ENCODE data around the gene TC2N.
"Not testable (repeated sequence)": the region's sequence is repeated elsewhere in the genome, so short reads cannot be mapped to it uniquely, and the experiment has no call there.

TC2N gene

DNA sequence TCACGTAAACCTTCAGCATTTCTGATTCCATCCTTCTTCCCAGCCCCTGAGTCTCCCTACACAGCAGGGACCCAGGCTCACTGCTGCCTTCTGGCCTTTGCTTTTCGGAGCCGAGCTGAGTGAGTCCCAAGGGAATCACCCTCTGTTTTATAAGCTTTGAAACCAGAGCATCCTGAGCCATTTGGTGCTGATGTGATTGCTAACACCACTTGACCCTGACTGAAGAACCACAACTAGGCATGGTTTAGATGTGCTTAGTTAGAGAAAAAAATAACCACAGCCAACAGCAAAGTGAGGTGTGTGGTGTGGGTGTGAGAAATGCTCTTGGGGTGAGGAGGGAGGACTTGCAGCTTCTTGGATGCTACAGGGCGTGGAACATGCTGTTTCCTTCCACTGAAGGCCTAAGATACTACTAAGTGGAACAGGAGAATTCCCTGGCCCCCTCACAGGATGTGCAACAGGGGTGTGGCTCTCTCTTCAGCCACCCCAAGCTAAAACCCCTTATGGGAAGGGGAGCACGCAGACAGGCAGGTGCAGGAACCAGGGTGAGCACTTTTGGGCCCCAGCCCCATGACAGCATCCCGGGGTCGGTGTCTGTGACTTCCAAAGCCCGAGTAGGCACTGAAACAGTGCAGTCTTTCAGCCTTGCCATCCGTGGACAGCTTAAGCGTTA lies at the start of gene TC2N:
TSS of gene TC2N (minus strand) at position 221 of the 673 bp plus-strand sequence. CDS start 53,767 bp downstream, outside the sequence.
- peak; percentile 52 for DNase-seq

DNA sequence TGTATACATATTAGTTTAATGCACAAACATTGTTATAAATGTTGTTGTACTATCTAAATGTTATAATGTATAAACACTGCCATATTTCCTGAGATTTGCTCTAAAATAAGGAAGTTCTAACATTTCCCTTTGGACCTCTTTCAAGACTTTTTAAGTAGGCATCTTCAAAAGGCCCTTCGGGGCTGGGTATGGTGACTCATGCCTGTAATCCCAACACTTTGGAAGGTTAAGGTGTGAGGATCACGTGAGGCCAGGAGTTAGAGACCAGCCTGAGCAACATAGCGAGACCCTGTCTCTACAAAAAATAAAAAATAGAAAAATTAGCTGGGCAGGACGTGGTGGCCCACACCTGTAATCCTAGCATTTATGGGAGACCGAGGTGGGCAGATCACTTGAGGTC lies 44.7 kb upstream of the TC2N start:
- DNase-seq, result no peak

DNA sequence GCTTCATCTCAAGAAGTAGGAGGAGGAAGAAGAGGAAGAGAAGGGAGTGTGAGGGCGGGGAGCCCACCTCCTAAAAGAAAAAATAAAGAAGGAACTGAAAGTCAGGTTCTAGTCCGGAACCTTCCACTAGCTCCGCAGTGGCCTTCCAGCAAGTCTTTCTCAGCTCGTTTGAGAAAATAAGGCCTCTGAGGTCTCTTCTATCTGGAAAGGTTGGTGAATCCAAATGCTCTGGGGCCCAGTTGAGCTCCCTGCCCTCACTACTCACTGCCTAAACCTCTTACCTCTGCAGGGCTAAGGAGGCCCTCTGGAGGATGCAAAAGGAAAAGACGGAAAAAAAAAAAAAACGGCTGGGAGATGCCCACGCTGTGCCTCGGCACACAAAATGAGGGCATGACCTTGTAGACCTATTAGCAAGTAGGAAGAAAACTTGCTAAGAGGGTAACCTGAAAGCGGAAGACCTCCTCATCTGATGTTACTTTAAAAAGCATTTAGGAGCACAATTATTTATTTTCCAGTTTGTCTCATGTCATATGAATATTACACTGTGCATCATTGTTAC lies 44.2 kb upstream of the TC2N start:
- DNase-seq, result peak; percentile 47

DNA sequence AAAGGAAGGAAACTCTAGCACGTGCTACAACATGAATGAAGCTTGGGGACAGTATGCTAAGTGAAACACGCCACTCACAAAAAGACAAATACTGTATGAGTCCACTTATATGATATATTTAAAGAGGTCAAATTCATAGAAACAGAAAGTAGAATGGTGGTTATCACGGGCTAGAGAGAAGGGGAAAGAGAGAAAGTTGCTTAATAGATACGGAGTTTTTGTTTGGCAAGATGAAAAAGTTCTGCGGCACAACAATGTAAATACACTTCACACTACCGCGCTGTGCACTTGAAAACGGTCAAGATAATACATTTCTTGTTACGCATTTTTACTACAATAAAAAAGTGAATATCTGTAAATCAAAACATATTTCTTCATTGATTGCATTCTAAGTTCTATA lies 42.9 kb upstream of the TC2N start:
- DNase-seq, result no peak

DNA sequence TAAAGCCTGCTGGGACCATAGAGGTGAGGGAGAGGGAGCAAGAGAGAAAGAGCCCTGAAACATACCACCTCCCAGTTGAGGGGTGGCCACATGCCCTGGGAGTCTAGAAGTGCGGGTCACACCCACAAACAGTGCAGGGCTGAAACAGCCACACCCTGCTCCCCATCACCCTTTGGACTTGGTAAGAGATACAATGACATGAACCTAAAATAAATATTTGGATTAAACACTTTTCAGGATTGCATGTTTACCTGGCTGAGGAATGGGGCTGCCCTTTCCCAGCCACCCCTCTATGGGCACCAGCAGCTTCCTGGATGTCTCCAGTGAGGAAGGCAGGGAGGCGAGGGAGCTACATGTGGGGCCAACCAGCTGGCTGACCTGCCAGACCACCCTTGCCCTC lies 39.0 kb upstream of the TC2N start:
- DNase-seq, result no peak

DNA sequence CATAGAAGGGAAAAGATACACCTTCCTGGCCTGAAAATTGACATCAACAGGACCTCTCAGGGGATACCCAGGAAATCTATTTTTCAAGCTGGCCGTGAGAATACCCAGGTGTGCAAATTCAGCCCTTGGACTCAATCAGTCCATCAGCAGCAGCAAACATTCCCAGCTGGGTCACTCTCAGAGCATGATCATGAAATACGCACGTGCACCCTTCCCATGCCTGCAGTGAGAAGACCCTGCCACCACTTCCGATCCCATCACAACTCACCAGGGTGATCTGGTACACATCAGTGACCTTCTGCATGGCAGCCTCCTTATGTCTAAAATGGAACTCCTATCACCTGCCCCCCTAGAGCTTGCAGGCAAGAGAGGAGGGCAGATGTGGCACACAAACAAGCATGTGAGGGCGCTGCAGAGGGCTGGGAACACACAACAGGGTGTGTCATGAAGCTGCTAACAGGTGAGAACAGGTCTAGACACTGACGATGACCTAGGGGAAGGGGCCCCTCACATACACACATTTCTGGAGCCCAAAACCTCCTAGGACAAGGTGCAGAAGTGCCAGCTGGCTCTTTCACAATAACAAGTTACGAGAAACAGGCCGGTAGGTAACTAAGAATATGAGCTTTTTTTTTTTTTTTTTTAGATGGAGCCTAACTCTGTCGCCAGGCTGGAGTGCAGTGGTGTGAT lies 37.8 kb upstream of the TC2N start:
- DNase-seq, result no peak

DNA sequence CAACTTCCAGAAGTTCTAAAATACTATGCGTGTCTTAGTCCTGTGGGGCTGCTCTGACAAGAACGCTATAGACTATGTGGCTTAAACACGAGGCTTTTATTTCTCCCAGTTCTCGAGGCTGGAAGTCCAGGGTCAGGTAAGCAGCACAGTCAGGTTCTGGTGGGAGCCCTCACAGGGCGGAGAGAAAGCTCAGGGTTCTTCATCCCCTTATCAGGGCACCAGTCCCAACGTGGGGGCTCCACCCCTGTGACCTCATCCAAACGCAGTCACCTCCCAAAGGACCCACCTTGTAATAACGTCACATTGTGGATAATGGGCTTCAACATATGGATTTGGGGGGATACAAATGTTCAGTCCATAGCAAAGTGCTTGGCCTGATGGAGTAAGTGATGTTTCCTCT lies 37.1 kb upstream of the TC2N start:
- DNase-seq, result no peak

DNA sequence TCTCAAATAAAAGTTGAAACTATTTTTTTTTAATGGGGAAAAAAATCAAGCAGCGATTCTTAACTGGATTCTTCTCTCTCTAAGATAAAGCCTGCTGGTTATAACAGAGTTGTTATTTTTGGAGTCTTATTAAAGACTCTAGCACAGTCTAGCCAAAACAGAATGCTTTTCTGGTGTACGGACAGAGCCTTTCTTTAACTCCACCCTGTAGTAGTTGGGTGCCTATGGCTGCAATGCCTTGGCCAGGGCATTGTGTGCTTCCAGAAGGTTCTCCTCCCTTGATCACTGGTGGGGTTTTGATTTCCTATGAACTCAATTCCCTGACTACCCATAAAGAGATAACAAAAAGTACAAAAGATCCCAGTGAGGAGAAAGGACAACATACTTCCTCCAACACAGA lies 35.7 kb upstream of the TC2N start:
- DNase-seq, result no peak

DNA sequence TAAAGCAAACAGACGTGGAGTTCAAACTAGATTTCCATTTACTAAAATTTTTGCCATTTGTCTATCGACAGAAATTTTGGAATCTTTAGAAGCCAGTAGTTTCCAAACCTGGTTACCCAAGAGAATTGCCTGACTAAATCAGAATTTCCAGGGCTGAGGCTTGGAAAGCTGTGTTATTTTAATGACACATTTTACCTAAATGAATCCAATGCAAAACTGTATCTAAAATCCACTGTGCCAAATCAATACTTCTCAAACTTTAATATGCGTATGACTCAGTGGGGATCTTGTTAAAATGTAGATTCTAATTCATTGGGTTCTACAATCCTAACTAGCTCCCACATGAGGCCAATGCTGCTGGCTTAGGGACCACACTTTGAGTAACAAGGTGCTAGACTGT lies 35.0 kb upstream of the TC2N start:
- no peak for DNase-seq

DNA sequence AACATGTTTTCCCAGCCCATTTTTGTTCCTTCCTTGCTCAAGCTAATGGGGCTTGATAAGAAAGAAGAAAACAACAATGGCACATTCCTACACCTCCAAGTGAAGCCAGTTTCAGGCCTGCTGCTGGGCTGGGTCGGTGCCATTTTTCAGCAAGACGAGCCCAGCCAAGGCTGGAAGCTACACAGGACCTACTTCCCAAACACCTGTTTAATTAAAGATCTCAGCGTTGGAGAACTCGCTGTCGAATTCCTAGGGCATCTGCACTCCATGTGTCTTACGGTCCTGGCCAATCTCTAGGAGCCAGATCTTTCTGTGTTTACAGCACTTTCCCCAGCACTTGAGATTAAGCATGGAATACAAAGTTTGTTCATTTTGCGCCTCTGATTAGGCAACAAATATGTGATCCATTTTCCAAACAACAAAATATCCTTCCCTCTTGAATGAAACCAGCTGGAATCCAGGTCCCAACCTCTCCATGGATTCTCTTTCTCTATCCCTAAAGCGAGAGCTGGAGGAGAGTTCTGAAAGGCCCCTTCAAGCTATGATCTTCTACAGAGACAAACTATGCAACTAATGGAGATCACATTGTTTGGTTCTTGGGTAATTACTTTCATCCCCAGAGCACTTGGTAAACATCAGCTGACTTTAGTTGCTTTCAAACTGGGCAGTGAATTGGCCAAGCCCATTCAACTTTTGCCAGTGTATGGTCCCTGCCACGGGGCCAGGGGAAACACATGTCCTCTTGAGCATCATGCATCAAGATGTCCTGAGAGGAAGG lies 34.3 kb upstream of the TC2N start:
- DNase-seq, result no peak

DNA sequence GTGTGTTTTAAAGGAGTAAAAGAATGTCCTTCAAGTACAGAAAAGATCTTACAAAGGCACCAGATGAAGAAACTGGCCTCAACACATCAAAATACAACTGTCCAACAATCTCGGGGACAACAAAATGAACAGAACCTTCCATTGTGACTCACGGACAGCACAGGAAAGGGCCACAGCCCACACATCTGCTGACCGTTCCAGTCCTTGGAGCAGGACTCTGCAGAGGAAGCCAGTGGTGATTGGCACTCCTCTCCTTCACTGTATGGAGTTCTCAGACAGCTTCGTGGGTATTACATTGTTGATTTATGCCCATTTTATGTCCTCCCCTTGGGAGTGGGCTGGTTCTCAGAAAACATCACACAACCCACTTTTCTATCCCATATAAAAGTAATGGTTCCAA lies 32.5 kb upstream of the TC2N start:
- DNase-seq, result no peak

DNA sequence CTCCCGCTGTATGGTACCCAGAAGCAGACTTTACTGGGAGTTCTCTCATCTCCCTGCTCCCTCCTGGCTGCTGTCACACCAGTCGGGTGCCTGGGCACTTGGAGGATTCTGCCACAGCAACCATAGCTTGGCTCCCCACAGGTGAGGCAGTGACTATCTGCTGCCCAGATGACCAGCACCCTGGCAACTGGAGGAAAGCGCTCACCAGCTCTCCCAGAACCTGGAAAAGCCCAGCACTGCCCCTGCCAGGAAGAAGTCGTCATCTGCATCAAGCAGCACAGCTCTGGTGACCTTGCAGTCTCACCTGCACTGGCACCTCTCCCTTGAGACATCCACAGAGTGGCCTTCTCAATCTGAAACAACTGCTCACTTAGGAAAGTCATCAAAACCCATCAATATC lies 31.9 kb upstream of the TC2N start:
- no peak for DNase-seq

DNA sequence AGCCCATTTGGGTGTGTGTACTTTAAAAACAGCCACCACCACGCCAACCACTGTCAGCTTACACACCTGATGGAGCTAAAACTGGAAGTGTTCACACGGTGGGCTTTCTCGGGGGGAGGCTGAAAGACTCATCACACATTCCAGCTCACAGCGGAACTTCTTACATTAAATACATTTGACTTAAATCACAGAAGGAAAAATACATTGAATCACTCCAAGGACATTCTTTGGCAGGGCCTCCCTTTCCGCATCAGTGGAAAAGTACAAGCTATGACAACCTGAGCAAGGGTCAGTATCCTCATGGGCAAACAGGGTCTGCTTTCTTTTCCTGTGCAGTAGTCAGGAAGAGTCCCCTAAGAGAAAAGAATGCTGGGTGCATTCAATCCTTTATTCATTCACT lies 31.0 kb upstream of the TC2N start:
- DNase-seq, result no peak

DNA sequence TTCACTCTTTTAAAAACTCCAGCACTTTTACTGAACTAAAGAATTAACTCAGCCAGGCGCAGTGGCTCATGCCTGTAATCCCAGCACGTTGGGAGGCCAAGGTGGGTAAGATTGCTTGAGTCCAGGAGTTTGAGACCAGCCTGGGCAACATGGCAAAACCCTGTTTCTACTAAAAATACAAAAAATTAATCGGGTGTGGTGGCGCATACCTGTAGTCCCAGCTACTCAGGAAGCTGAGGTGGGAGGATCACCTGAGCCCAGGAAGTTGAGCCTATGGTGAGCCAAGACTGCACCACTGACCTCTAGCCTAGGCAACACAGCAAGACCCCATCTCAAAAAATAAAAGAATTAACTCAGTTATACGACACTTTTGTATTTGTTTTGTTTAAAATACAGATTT lies 30.4 kb upstream of the TC2N start:
- DNase-seq, result not testable (repeated sequence)

DNA sequence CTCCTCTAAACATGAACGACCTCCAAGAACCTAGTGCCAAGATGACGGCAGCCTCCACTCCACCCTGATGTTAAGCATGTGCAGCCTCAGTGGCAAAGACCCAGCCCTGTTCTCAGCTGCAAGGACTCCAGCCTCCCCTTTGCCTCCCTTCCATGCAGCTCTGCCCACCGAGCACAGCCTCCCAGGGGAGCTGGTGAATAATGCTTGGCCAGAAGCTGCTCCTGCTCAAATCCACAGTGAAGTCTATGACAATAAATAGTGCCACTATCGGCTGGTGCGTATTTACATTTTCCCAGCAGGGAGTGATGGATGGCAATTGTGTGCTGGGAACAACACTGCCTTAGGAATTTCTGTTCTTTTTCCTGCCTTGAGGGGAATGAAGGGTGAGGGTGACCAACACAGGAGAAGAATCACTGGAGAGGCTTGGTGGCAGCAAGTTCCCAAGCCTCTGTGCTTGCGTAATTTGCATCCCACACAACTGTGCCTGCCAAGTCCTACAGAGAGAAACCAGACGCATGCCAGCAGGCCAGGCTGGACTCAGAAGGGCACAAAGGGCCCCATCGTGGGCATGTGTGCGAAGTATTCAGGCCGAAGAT lies 29.9 kb upstream of the TC2N start:
- DNase-seq, result no peak

DNA sequence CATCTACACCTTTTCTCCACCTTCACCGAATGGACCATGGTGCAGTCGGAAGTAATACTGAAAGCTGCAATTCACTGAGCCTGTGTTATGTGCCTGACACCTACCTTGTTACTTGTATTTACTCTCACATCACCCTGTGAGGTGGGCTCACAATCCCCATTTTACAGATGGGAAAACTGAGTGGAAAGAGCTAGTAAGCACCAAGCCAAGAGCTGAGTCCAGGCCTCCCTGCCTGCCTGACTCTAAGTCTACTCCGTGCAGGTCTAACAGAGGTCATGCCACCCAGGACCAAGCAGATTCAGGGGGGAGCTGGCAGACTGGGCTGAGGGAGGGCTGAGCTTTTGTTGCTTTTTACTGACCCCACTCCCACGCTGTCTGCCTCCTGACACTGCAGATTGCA lies 29.1 kb upstream of the TC2N start:
- no peak for DNase-seq

DNA sequence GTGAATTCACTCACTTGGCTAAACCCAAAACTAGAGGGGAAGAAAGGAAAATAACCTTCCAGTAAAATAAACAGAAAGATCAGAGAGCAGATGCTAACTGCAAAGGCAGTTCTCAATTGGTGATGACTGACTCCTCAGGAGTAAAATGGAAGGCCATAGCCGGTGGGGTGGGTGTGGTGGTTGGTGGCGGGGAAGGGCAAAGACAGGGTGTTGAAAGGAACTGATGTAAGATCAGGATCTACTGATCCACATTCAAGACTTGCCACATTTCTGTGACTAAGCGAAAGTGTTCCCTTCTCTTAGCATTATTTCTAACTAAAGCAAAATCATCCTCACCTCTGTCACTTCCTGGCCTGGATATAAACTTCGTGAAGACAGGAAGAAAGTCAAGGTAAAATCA lies 26.3 kb upstream of the TC2N start:
- DNase-seq, result peak; percentile 29

DNA sequence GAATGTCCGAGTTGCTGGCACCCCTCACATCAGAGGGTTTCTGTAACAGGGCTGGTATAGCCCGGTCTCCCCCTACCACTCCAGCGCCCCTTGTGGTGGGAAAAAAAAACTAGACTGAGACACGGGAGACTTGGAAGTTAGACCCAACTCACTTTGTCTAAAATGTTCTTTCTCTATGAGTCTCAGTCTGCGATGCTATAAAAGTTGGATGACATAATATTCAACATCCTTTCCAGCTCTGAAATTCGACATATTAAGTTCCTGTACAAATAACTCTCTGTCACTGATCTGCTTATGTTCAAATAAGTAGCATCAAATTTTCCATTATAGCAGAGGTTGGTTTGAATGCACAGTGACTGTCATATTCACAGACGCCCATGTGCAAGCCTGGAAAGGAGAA lies 25.7 kb upstream of the TC2N start:
- DNase-seq, result no peak

DNA sequence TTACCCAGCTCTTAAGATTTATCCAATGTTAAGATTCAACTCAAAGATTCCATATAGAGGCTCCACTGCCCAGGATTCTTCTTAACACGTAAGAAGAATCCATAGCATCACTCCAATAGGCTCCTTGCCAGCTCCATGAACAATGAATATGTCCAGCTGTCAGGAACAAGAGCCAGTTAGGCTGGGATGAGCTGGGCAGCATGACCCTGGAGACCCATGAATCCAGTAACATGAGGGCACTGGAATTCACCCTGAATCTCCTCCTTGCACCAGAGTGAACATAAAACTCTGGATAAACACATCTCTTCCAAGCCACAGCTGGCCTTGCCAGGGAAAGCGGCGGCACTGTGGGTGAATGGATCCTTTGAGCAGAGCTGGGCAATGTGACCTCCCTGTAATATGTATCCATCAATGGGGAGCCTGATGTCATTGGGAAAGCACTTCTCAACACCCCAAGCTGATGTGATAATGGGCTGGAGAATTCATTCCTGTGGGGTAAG lies 24.4 kb upstream of the TC2N start:
- no peak for DNase-seq

DNA sequence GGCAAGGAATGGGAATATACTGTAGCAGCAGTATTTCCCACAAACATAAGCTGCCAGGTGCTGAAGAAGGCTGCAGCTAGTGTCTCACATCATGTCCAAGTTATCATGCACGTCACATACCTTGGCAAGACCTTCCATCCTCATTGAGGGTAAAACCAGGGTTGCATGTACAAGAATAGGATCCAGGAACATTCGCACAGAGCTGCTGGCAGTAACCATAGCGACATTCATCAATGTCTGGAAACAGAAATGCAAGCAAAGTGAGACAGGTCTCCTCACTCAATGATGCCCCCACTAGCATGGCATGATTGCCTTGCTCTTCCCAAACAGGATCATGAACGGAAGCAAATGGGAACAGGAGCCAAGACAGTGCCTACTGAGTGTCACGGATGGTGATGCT lies 23.8 kb upstream of the TC2N start:
- no peak for DNase-seq

DNA sequence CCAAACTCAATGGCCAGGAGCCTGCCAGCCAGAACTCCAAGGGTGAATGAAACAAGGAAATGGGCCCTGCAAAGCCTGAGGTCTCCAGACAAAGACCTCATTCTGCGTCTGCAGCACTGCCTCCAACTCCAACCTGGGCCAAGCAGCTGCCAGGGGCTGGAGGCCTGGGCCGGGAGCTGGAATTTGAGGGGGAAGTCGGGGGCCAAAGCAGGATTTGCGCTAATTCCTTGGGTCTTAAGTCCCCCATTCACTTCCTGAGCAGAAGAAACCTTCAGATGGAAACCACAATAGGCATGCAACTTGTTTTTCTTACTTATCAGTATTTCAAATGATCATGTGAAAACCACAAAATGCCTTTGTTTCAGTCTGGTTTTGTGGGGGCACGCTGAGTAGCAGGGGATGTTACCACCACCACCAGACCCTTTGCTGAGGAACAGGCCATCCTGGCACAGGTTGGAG lies 23.0 kb upstream of the TC2N start:
- no peak for DNase-seq

DNA sequence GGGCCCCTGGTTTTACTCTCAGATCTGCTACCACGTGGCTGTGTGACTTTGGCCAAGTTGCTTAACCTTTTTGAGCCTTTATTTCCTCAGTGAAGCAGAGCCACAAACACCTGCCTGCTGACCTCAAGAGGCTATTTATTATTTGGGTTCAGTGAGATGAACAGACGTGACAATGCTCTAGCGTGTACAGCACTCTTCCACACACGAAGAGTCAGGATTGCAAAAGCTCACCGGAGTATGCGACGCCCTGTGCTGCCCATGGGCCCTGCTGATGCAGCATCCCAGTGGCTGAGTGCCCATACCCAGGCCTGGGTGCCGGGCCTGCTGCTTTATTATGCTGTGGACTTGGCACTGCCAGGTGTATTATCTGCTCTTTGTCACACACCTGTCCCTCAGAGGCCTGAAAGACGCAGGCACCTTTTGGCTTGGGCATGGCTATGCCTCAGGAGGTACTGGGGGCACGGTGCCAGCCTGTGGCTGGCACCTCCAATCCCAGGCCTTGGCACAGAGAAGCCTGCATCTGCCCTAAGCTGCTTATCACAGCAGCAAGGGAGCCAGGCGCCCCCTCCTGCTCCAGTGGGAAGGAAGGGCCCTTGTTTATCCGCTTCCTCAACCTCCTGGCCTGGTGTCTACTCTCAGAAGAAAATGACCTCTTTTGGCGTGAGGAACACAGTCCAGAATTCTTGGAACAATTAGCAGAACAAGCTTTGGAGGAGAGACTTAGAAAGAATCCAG lies 22.3 kb upstream of the TC2N start:
- DNase-seq, result no peak
